Measurements from ENCODE around the gene PKLR. TPM values are rescaled to one million over a fixed set of nuclear protein-coding genes. Genes with fewer than 3 reads are reported as not detected.
A peak's percentile ranks its signal among the peaks of the same experiment; 100 is the strongest.

PKLR gene
- total RNA-seq, 1 experiment from 2014 or later, result not detected

GRCh38 chr1:155285631-155286044 is 15.6 kb downstream of the PKLR start:
- WGBS (ENCODE audit: extremely low coverage, insufficient read length, low lambda C conversion rate), result no CpG with 5 or more reads among the region's 18 CpGs
- Mint-ChIP-seq H3K4me3 (no peak overlapping the region), H3K9me3 (no peaks in the 10 kb centered on the region), H3K27me3 (ENCODE audit: low read depth) (no peaks in the 10 kb centered on the region; the same call in 1 of the 2 replicates), H3K27ac (peak overlapping the region in 1 of 3 experiments; percentile 70; a peak in 2 of 7 replicates), H3K4me1 (peaks cover 0 to 3% of the 10 kb centered on the region in 2 experiments; a peak in 1 of 4 replicates), H3K36me3 (ENCODE audit: insufficient read depth in 1 of 3, low read depth in 3 of 3) (peaks cover 4 to 12% (median 4%) of the 10 kb centered on the region in 3 experiments; a peak in 4 of 7 replicates)
- no peak overlapping the region for H3K4ac ChIP-seq (ENCODE audit: low read depth, low read length)
- H3K23me2 ChIP-seq (ENCODE audit: insufficient read length, low read depth, low read length, poor library complexity, severe bottlenecking), result peaks cover 3% of the 10 kb centered on the region
- H3K9me3 ChIP-seq (ENCODE audit: control insufficient read depth, low read depth, low read length), result no peaks in the 10 kb centered on the region
- no peak overlapping the region for H4K8ac ChIP-seq (replicated peaks; ENCODE audit: insufficient read length, low read depth, low read length)
- H2BK15ac ChIP-seq (ENCODE audit: low read depth, low read length), result no peak overlapping the region
- H3T11ph ChIP-seq (ENCODE audit: low read length), result no peak overlapping the region
- no peak overlapping the region for H2AFZ ChIP-seq (ENCODE audit: low read length)
- H3K9ac ChIP-seq (ENCODE audit: extremely low read depth, insufficient read length, low read length), result no peak overlapping the region
- H2AK5ac ChIP-seq (ENCODE audit: insufficient read length, low read length), result no peak overlapping the region
- no peak overlapping the region for H3K4me2 ChIP-seq (ENCODE audit: insufficient read depth, insufficient read length, low read length)
- no peak overlapping the region for H3K14ac ChIP-seq (ENCODE audit: insufficient read depth, low read length)
- H2BK12ac ChIP-seq (ENCODE audit: insufficient read length, low read depth, low read length), result no peak overlapping the region
- no peak overlapping the region for H4K91ac ChIP-seq (ENCODE audit: insufficient read length, low read depth, low read length)
- no peaks in the 10 kb centered on the region for H3K27me3 ChIP-seq (ENCODE audit: insufficient read depth, low read length)
- no peak overlapping the region for H2BK120ac ChIP-seq (ENCODE audit: low read depth, low read length, poor library complexity, severe bottlenecking)
- DNase-seq, result no peak
- no peak overlapping the region for H2BK5ac ChIP-seq (ENCODE audit: insufficient read length, low read length)
- TF ChIP-seq CTCF (conservative IDR thresholded peaks at IDR 0.05), result no peak
- H4K5ac ChIP-seq (ENCODE audit: insufficient read length, low read depth, low read length), result no peak overlapping the region
- H3K56ac ChIP-seq (ENCODE audit: insufficient read length, low read depth, low read length), result no peak overlapping the region
- no peaks in the 10 kb centered on the region for H3K79me1 ChIP-seq (ENCODE audit: insufficient read depth, low read depth, low read length, poor library complexity, severe bottlenecking)
- H3K18ac ChIP-seq (ENCODE audit: insufficient read length, low read depth, low read length), result no peak overlapping the region
- H2BK20ac ChIP-seq (ENCODE audit: low read depth, low read length, poor library complexity, severe bottlenecking), result no peak overlapping the region
- no peaks in the 10 kb centered on the region for H3K4me1 ChIP-seq (ENCODE audit: insufficient read depth, low read length)
- no peak overlapping the region for H3K27ac ChIP-seq (ENCODE audit: insufficient read length, low read depth, low read length)
- H3K23ac ChIP-seq (ENCODE audit: insufficient read length, low read depth, low read length), result no peak overlapping the region
- no peaks in the 10 kb centered on the region for H3K79me2 ChIP-seq (ENCODE audit: insufficient read depth, low read length)
- no peaks in the 10 kb centered on the region for H4K20me1 ChIP-seq (ENCODE audit: control insufficient read depth, insufficient read depth, insufficient read length)
